Nucleus accumbens (tissue), 56 donors: Measurements from ENCODE around the gene FGFRL1.
A peak's percentile ranks its signal among the peaks of the same experiment; 100 is the strongest.

Experiments
- DNase-seq, 56 donors: peaks; one replicate each; lab custom pipeline; 2025; lab: John Stamatoyannopoulos, UW

The FGFRL1 gene

DNA sequence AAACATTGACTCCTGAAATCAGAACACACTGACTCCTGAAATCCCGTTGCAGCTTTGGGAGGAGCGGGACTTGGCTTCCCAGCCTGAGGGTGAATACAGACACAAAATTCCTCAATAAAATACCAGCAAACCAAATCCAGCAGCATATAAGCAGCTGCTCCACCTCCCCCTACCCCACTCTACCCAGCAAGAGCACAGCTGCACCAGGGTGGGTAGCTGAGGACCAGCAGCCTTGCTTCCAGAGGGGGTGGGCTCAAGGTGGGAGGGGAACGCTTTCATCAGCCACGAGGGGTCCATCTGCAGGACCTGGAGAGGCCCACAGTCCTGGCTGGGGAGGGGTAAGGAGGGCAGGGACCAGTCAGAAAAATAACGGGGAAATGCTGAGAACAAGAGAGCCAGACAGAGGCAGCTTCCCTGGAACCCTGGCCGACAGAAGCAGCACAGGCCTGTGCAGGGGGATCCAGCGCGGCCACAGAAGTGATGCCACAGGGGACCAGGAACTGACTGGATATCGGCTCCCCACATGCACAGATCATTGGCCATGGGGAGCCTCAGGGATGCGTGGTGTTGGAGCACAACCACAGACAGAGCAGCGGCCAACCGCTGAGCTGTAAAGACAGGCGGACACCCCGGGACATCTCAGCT is 49.8 kb downstream of the FGFRL1 start:
- DNase-seq, result no peak

DNA sequence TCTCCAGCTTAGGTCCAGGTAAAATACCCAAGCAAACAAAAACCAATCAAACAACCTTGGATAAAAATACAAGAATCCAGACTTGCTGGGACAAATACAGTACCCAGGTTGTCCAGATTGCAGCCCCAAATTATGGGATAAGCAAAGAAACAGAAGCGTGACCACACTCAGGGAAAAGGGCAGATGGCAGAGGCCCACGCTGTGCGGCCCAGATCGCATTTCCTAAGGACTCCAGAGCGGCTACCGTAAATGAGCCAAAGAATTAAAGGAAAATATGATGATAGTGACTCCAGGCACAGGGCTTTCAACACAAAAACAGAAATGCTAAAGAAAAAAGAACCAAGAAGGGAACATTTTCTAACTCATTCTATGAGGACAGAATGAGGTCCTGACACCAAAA is 50.3 kb downstream of the FGFRL1 start:
- DNase-seq, result no peak

DNA sequence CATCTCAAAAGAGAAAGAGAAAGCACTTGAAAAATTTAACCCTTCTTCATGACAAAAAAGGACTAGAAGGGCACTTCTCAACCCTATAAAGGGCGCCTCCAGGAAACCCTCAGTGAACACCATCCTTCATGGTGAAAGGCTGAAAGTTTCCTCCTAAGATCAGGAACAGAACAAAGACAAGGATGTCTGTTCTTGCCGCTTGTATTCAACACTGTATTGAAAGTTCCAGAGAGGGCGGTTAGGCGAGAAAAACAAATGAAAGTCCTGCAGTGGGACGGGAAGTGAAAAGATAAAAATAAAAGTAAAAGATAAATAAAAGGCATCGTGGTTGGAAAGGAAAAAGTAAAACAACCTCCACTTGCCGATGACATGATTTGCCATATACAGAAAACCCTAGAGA is 51.0 kb downstream of the FGFRL1 start:
- DNase-seq, result no peak

DNA sequence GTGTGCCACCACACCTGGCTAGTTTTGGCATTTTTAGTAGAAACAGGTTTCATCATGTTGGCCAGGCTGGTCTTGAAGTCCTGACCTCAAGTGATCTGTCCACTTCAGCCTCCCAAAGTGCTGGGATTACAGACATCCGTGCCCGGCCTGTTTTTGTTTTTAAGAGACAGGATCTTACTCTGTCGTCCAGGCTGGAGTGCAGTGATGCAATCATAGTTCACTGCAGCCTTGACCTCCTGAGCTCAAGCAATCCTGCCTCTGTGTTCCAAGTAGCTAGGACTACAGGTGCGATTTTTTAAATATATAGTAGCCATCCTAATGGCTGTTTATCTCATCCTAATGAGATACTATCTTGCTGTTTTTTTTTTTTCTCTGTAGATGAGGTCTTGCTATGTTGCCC is 54.3 kb downstream of the FGFRL1 start:
- no peak for DNase-seq

DNA sequence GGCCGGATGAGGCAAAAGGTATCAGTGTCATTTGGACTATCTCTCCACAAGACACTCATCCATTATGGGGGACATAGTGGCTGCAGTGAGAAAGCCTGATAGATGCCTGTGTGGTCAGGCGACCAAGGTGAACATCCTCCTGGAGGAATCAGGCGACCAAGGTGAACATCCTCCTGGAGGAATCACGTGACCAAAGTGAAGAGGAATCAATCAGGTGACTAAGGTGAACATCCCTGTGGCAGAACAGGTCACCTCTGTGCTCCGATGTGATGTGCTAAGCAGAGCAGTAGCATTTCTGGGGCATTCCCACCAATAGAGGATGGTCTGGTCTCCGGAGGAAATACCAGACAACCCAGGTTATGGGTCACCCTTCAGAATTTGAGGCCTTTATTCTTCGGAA is 58.0 kb downstream of the FGFRL1 start:
- no peak for DNase-seq

DNA sequence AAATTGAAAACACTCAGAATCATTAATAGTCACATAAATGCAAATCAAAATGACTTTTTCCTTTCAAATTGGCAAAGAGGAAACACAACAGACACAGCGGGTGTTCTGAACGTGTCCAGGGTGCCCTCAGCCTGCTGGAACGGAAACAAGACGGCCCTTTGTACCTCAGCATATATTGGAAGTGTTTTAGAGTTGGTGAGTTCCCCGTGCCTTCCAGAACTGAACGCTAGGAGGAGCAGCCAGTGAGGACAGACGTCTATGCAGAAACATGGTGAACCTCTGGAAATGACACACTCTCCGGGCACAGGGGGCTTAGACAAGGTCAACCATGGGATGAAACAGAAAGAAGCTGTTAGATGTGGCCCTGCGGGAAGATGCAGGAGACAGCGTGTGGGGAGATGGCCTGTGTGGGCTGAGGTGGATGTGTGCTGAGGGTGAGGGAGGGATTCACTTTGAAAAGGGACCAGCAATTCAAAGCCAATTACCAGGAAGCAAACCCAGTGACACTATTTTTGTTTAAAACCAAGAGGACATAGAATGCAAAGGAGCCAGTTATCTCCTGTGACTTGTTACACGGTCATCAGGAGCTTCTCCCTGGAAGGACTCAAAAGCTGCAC is 61.5 kb downstream of the FGFRL1 start:
- peak in 32 of 56 donors; percentile 4 to 71 (median 28) for DNase-seq

DNA sequence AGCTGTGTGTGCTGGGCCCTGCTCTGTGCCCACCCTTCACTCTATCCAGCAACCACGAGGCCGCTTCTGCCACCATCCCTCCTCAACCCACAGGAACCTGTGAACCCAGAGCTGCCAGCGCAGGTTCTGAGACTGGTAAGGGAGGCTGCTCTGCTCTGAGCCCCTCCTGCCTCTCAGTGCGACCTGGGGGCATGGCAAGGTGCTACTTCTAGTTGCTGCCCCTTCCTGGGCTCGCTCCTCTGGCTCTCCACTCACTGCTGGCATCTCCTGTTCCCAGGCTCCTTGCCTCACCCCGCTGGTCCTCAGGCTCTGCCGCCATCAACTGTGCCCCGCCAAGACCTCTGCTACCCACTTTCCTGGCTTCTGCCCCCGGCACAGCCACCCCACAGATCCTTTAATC is 62.7 kb downstream of the FGFRL1 start:
- no peak for DNase-seq

DNA sequence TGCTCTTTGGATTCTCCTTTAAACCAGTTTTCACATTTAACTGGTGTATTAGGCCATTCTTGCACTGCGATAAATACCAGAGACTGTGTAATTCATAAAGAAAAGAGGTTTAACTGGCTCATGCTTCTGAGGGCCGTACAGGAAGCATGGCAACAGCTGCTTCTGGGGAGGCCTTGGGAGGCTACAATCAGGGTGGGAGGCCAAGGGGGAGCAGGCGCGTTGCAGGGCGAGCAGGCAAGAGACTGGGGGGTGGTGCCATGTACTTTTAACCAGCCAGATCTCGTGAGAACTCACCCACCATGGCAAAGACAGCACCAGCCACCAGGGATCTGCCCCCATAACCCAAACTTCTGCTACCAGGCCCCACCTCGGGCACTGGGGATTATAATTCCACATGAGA is 63.8 kb downstream of the FGFRL1 start:
- DNase-seq, result no peak

DNA sequence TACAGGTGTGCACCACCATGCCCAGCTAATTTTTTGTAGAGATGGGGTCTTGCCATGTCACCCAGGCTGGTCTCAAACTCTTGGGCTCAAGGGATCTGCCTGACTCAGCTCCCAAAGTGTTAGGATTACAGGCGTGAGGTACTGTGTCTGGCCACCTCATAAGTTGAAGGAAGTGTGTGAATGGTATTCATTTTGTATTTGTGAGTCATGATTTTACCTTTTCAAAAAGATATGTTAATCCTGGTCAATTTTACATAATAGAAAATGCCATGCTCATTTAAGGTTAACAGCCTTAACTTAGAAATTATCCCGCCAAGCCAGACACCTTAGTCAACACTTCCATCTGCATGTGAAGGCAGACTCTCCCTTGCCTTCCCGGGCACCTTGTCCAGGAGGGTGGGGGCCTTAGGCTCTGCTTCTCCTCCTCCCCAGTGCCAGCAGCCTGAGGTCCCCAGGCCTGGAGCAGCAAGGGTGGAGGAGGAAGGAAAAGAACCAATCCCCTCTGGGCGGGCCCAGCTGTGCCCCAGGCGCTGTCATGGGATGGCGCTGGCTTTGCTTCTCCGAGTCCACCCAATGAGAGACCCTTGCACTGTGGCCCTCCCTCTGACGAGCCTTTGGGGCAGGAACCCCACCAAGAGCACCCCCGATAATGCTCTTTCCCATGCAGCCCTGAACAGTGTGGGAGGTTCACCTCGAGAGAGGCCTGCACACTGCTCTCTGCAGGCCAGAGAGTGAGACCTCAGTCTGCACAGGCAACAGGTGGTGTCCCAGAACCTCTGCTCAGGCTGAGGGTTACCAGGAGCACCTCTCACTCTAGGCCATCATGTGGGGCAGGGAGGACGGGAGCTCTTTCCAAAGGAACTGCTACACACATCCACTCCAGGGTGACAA is 64.6 kb downstream of the FGFRL1 start:
- DNase-seq, result peak in 1 of 56 donors; percentile 5
